ENCODE results near the gene KIF2C. TPM values are rescaled to one million over a fixed set of nuclear protein-coding genes. Genes with fewer than 3 reads are reported as not detected.

KIF2C gene
- total RNA-seq, 1 experiment from 2014 or later, result 92.6 TPM

DNA sequence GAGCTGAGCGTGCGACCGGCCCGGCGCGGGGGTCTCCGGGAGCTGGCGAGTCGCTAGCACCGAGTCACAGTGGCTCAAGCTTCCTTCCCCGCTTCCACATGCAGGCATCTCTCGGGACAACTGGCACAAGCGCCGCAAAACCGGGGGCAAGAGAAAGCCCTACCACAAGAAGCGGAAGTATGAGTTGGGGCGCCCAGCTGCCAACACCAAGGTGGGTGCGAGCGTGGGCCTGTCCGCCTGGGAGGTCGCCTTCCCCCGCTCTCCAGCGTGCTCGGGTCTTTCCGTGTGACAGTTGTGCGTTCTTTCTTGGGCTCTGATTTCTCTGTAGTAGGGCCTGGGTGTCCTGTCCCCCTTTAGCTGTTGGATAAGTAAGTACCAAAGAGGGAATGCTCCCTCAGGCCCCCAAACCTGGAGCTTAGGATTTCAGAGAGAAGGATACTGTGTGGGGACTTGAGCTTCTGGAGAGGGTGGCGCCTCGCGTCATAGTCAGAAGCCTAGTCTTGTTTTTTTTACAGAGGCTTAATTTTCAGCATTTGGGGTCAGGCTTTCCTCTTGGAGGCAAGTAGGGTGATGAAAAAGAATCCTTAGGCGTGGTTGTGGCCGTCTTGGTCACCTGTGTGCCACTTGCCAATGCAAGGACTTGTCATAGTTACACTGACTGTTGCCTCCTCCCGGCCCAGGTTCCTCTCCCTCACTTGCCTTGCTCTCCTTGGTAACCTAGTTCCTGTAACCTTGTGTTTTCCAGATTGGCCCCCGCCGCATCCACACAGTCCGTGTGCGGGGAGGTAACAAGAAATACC, 36.5 kb downstream of the KIF2C start:
- peak overlapping the region; percentile 92 to 99 for H3K4me3 ChIP-seq (replicated peaks in 1 of 2; ENCODE audit: low read depth in 1 of 2, low read length in 2 of 2)
- H3K27ac ChIP-seq (ENCODE audit: low read depth, low read length), result peak overlapping the region; percentile 86
- peaks cover 10 to 24% of the 10 kb centered on the region in 2 experiments for H3K4me1 ChIP-seq (ENCODE audit: control insufficient read depth in 1 of 2, insufficient read depth in 2 of 2, low read length in 2 of 2)
- no peak for TF ChIP-seq RAD21 (IDR thresholded peaks at IDR 0.05; ENCODE audit: low read depth)
- TF ChIP-seq ZFX (IDR thresholded peaks at IDR 0.05), result peak; percentile 59; the same call in 1 of the 2 replicates
- POLR2A ChIA-PET, result interaction anchor here (0.7 to 3.5 kb wide), 11 partner anchors 9 to 54 kb away, joined by 3 to 39 read pairs (median 10); partner anchors contain the start of genes DYNLT4, PLK3 and RNU5D-1
- CTCF ChIA-PET, result interaction anchor here (1.6 kb wide), 2 partner anchors 45 to 55 kb away, joined by 3 read pairs; partner anchors contain the start of gene RNU5D-1
- H4K20me1 ChIP-seq (ENCODE audit: insufficient read depth), result peaks cover 18% of the 10 kb centered on the region; the same call in 1 of the 2 replicates
- intact Hi-C loops (cut with micrococcal nuclease), result loop anchor here (1.0 kb wide), 1 partner anchor 45 kb away; the partner anchor contains the start of gene RNU5D-1
- H3K9me3 ChIP-seq (ENCODE audit: control insufficient read depth in 1 of 2, insufficient read depth in 1 of 2, low read depth in 1 of 2, low read length in 2 of 2), result no peaks in the 10 kb centered on the region
- H3K79me2 ChIP-seq (ENCODE audit: insufficient read depth, low read length), result peaks cover 43% of the 10 kb centered on the region
- peak overlapping the region; percentile 100 for H3K9ac ChIP-seq (ENCODE audit: low read length)
- H3K27me3 ChIP-seq (ENCODE audit: insufficient read depth, low read length), result no peaks in the 10 kb centered on the region
- peak overlapping the region; percentile 99 for H3K4me2 ChIP-seq (ENCODE audit: low read length)
- DNase-seq (ENCODE audit: low read depth, low spot score), result no peak
- TSS peak; percentile 62 for BruUV-seq (replicated peaks)
- H3K36me3 ChIP-seq (ENCODE audit: control insufficient read depth in 1 of 2, insufficient read depth in 2 of 2, low read length in 2 of 2), result peaks cover 28 to 44% of the 10 kb centered on the region in 2 experiments
- RAD21 ChIA-PET (ENCODE audit: low non-redundant PET in 1 of 2, low total read pairs in 2 of 2, uncharacterized antibody in 2 of 2, unreplicated experiment in 2 of 2), result no interaction called here
- no peaks in the 10 kb centered on the region for H3K9me2 ChIP-seq (ENCODE audit: insufficient read depth)
- ATAC-seq, result peak; percentile 4; the same call in 1 of the 2 replicates
- H2AFZ ChIP-seq (ENCODE audit: low read depth, low read length, poor library complexity, severe bottlenecking), result no peak overlapping the region

DNA sequence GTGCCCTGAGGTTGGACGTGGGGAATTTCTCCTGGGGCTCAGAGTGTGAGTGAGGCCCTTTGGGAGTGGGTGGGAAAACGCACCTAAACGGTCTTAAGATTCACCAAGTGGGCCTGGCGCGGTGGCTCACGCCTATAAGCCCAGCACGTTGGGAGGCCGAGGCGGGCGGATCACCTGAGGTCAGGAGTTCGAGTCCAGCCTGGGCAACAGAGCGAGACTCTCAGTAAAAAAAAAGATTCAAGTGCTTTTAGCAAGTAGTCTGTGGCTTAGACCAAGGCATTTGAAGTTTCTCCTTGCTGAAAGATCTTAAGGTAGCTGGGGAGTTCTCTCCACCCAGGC, 37.1 kb downstream of the KIF2C start:
- Histone ChIP-seq H2AFZ (ENCODE audit: low read depth, low read length, poor library complexity, severe bottlenecking) (no peak overlapping the region), H3K9ac (ENCODE audit: low read length) (peak overlapping the region; percentile 100), H3K36me3 (ENCODE audit: control insufficient read depth in 1 of 2, insufficient read depth in 2 of 2, low read length in 2 of 2) (peaks cover 28 to 49% of the 10 kb centered on the region in 2 experiments), H3K79me2 (ENCODE audit: insufficient read depth, low read length) (peaks cover 43% of the 10 kb centered on the region), H3K4me2 (ENCODE audit: low read length) (peak overlapping the region; percentile 99), H3K9me2 (ENCODE audit: insufficient read depth) (no peaks in the 10 kb centered on the region), H3K9me3 (ENCODE audit: control insufficient read depth in 1 of 2, insufficient read depth in 1 of 2, low read depth in 1 of 2, low read length in 2 of 2) (no peaks in the 10 kb centered on the region), H3K27me3 (ENCODE audit: insufficient read depth, low read length) (no peaks in the 10 kb centered on the region), H3K27ac (ENCODE audit: low read depth, low read length) (peak overlapping the region; percentile 86), H3K4me3 (replicated peaks in 1 of 2; ENCODE audit: low read depth in 1 of 2, low read length in 2 of 2) (peak overlapping the region; percentile 92 to 99), H4K20me1 (ENCODE audit: insufficient read depth) (peaks cover 18% of the 10 kb centered on the region; the same call in 1 of the 2 replicates), H3K4me1 (ENCODE audit: control insufficient read depth in 1 of 2, insufficient read depth in 2 of 2, low read length in 2 of 2) (peaks cover 10 to 24% of the 10 kb centered on the region in 2 experiments)
- DNase-seq (ENCODE audit: low read depth, low spot score), result no peak
- no peak for ATAC-seq
- CTCF ChIA-PET, result no interaction called here
- TF ChIP-seq, protein P1, sequence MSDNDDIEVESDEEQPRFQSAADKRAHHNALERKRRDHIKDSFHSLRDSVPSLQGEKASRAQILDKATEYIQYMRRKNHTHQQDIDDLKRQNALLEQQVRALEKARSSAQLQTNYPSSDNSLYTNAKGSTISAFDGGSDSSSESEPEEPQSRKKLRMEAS (IDR thresholded peaks at IDR 0.05), result no peak
- no peak for TF ChIP-seq TCF7L2 (IDR thresholded peaks at IDR 0.05; ENCODE audit: borderline replicate concordance, extremely low read depth, insufficient read depth, insufficient read length)
- no TSS peak for BruUV-seq (replicated peaks)
- RAD21 ChIA-PET (ENCODE audit: low non-redundant PET in 1 of 2, low total read pairs in 2 of 2, uncharacterized antibody in 2 of 2, unreplicated experiment in 2 of 2), result no interaction called here
- intact Hi-C loops (cut with micrococcal nuclease), result no loop called here
- POLR2A ChIA-PET, result interaction anchor here (1.7 to 3.5 kb wide), 5 partner anchors 9 to 55 kb away, joined by 11 to 39 read pairs (median 16); partner anchors contain the start of gene RNU5D-1
